ENCODE measurements around the gene VWA8. TPM values are rescaled to one million over a fixed set of nuclear protein-coding genes. Genes with fewer than 3 reads are reported as not detected.

Gene VWA8
- total RNA-seq, 1 donor from 2014 or later, result 19.6 TPM

DNA sequence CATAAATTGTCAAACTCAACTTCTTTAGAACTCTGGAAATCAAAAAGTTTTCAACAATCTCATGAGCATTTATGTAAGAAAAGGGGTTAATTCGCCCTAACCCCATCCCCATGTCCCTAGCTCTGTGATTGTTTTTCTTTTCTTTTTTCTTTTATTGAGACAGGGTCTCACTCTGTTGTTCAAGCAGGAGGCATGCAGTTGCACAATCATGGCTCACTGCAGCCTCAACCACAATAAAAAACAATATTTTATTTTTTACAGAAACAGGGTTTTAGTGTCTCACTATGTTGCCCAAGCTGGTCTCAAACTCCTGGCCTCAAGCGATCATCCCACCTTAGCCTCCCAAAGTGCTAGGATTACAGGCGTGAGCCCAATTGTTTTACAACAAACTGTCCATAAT is 16.7 kb downstream of the VWA8 start:
- Mint-ChIP-seq H3K9me3 (peaks cover 9% of the 10 kb centered on the region), H3K4me1 (ENCODE audit: unreplicated experiment) (peaks cover 9% of the 10 kb centered on the region), H3K36me3 (peaks cover 29% of the 10 kb centered on the region), H3K4me3 (no peak overlapping the region), H3K27ac (no peak overlapping the region), H3K27me3 (no peaks in the 10 kb centered on the region)
- no peak for DNase-seq (ENCODE audit: extremely low spot score, unreplicated experiment)
- TF ChIP-seq, protein P1, sequence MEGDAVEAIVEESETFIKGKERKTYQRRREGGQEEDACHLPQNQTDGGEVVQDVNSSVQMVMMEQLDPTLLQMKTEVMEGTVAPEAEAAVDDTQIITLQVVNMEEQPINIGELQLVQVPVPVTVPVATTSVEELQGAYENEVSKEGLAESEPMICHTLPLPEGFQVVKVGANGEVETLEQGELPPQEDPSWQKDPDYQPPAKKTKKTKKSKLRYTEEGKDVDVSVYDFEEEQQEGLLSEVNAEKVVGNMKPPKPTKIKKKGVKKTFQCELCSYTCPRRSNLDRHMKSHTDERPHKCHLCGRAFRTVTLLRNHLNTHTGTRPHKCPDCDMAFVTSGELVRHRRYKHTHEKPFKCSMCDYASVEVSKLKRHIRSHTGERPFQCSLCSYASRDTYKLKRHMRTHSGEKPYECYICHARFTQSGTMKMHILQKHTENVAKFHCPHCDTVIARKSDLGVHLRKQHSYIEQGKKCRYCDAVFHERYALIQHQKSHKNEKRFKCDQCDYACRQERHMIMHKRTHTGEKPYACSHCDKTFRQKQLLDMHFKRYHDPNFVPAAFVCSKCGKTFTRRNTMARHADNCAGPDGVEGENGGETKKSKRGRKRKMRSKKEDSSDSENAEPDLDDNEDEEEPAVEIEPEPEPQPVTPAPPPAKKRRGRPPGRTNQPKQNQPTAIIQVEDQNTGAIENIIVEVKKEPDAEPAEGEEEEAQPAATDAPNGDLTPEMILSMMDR (conservative IDR thresholded peaks at IDR 0.05), result no peak

DNA sequence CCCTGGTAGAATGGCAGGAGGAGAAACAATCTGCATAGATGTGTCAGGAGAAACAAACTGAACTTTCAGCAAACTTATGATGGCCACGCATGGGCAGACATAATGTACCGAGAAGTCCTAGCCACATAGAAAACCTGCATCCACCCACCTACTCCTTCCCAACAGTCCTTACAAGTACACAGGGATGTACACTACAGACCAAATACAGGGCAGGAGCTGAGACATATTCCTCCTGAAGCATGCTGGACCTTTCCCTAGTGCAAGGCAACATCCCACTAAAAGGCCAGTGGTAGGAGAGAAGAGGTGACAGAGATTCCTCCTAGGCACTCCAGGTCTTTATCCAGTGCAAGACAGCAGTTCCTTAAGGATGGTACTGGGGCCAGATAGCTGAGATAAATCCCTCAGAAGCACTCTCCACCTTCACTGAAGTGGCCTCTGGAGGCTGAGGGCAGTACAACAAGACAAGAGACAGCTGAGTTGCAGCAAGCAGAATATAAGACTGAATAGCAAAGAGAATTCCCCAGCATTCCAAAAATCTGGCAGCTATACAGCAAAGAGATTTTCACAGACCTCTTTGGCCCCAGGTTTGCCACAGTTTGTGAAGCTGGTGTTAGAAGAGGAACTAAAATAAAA is 18.3 kb downstream of the VWA8 start:
- H3K4me1 Mint-ChIP-seq (ENCODE audit: unreplicated experiment), result peaks cover 15% of the 10 kb centered on the region
- TF ChIP-seq, protein P1 (conservative IDR thresholded peaks at IDR 0.05), result peak; percentile 41
- H3K27me3 Mint-ChIP-seq, result no peaks in the 10 kb centered on the region
- peaks cover 9% of the 10 kb centered on the region for H3K9me3 Mint-ChIP-seq
- no peak overlapping the region for H3K27ac Mint-ChIP-seq
- no peak overlapping the region for H3K4me3 Mint-ChIP-seq
- DNase-seq (ENCODE audit: extremely low spot score, unreplicated experiment), result no peak
- H3K36me3 Mint-ChIP-seq, result peaks cover 29% of the 10 kb centered on the region

DNA sequence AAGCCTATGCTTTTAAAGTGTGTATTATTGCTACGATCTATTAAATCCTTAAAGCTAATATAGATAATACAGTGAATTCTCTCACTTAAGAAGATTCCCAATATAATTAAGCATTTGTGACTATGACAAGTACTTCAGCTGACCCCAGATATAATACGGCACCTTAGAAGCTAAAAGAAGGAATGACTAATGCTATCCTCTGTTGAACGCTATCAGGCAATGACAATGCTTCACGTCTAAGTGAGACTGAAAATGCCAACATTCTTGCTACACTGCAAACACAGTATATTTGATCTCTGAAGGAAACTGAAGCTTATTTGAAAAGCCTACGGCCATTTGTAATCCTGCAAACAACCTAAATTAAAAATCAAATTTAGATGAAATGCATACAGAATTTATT is 19.7 kb downstream of the VWA8 start:
- TF ChIP-seq, protein P1 (conservative IDR thresholded peaks at IDR 0.05), result no peak
- no peaks in the 10 kb centered on the region for H3K27me3 Mint-ChIP-seq
- H3K4me1 Mint-ChIP-seq (ENCODE audit: unreplicated experiment), result peaks cover 15% of the 10 kb centered on the region
- no peak overlapping the region for H3K4me3 Mint-ChIP-seq
- DNase-seq (ENCODE audit: extremely low spot score, unreplicated experiment), result no peak
- peaks cover 17% of the 10 kb centered on the region for H3K36me3 Mint-ChIP-seq
- peaks cover 4% of the 10 kb centered on the region for H3K9me3 Mint-ChIP-seq
- H3K27ac Mint-ChIP-seq, result no peak overlapping the region

DNA sequence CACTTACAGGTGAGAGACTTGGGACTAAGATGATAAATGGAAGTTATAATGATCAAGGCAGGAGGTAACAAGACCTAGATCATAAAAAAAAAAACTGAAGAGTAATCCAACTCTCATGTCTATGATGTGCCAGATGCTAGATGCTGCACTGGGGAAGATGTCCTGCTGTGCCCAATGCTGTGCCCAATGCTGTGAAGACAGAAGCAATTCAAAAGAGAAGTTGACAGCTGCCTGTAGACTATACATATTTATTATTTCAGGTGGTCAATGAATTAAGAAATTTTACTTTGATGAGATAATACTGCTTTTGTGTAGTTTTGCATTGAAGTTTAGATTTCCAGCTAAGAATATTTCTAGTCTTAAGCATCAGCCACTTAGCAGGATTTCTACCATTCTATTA is 21.5 kb downstream of the VWA8 start:
- Mint-ChIP-seq H3K27ac (no peak overlapping the region), H3K9me3 (no peaks in the 10 kb centered on the region), H3K36me3 (peaks cover 5% of the 10 kb centered on the region), H3K4me1 (ENCODE audit: unreplicated experiment) (peaks cover 9% of the 10 kb centered on the region), H3K27me3 (no peaks in the 10 kb centered on the region), H3K4me3 (no peak overlapping the region)
- TF ChIP-seq, protein P1 (conservative IDR thresholded peaks at IDR 0.05), result no peak
- no peak for DNase-seq (ENCODE audit: extremely low spot score, unreplicated experiment)

DNA sequence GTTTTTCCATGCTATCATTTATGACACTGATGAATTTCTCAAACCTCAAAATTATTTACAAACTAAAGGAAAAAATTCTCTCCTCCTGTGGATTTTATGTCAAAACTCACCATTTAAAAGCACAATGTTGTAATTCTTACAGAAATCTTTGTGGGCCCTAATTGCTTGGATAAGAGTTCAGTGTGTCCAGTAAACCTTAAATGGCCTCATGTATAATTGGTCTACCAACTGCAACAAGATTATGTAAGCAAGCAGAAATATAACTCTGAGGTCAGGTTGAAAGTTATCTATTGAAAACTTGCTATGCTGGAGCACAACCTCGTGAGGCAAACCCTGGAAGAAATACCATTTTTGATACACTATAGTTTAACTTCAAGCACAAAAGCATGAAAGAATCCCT is 22.0 kb downstream of the VWA8 start:
- no peaks in the 10 kb centered on the region for H3K27me3 Mint-ChIP-seq
- no peaks in the 10 kb centered on the region for H3K9me3 Mint-ChIP-seq
- peaks cover 6% of the 10 kb centered on the region for H3K36me3 Mint-ChIP-seq
- TF ChIP-seq, protein P1 (conservative IDR thresholded peaks at IDR 0.05), result no peak
- no peak overlapping the region for H3K4me3 Mint-ChIP-seq
- H3K4me1 Mint-ChIP-seq (ENCODE audit: unreplicated experiment), result peaks cover 9% of the 10 kb centered on the region
- no peak for DNase-seq (ENCODE audit: extremely low spot score, unreplicated experiment)
- no peak overlapping the region for H3K27ac Mint-ChIP-seq

Measured in type B pancreatic cell (in vitro differentiated cells).